ENCODE results near the gene SRMS. TPM values are rescaled to one million over a fixed set of nuclear protein-coding genes. Genes with fewer than 3 reads are reported as not detected.
A peak's percentile ranks its signal among the peaks of the same experiment; 100 is the strongest.

Gene SRMS
- total and polyA plus RNA-seq, 2 of the 13 experiments (the other 11 are each of a cell fraction or from before 2014, with no cell fraction given): not detected

DNA sequence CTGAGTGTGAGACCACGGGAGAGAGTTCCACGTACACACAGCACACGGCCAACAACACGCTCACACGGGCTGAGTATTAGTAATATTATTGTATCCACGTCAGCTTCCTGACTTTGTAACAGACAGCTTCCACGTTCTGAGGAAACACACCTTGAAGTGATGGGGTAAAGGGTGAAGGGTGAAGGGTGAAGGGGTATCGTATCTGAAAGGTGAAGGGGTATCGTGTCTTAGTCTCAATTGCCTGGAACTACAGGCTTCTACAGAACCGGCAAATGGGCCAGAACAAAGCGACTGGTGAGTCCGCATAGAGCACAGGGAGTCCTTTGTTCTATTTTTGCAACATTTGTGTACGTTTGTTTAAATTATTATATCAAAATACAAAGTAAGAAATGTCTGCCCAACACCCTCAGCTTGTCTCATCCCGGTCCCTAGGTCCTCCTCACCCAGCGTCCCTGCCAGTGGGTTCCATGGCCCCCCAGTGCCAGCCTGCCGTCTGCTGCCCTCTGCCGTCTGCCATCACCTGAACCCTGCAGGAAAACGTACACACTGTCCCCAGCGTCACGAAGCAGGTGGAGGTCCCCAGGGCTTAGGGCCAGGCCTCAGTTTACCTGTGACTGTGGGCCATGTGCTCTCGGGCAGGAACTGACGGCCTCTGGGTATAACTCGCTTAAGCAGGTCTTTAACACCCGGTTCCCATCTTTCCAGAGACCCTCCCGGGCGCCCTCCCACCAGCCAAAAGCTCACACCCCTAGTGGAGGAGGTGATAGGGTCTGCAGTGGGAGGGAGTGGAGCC is 30.9 kb upstream of the SRMS start (continued):
- TF ChIP-seq PBX3 (CRISPR knock-in tag; IDR thresholded peaks at IDR 0.05; ENCODE audit: borderline replicate concordance) (no peak), ZNF510 (CRISPR knock-in tag; IDR thresholded peaks at IDR 0.05; ENCODE audit: low read depth) (no peak), ZFP36 (IDR thresholded peaks at IDR 0.05; ENCODE audit: borderline replicate concordance, low read depth, low read length, partially characterized antibody) (no peak), ZNF839 (CRISPR knock-in tag; IDR thresholded peaks at IDR 0.05; ENCODE audit: borderline replicate concordance) (no peak), GRHL1 (CRISPR knock-in tag; conservative IDR thresholded peaks at IDR 0.05) (no peak), FOXA3 (CRISPR knock-in tag; IDR thresholded peaks at IDR 0.05) (0 out of 2 replicates have a peak, but pooled peaks have one; percentile 22), ZFP1 (CRISPR knock-in tag; IDR thresholded peaks at IDR 0.05) (no peak), ZSCAN25 (CRISPR knock-in tag; IDR thresholded peaks at IDR 0.05) (peak; percentile 66; the same call in 1 of the 2 replicates), RFXANK (CRISPR knock-in tag; IDR thresholded peaks at IDR 0.05) (no peak), KAT8 (CRISPR knock-in tag; IDR thresholded peaks at IDR 0.05) (no peak), XBP1 (CRISPR knock-in tag; IDR thresholded peaks at IDR 0.05) (no peak), NCOA1 (CRISPR knock-in tag; IDR thresholded peaks at IDR 0.05) (no peak), ZBTB42 (CRISPR knock-in tag; IDR thresholded peaks at IDR 0.05) (no peak), CCDC6 (CRISPR knock-in tag; IDR thresholded peaks at IDR 0.05) (no peak), NR2F6 (IDR thresholded peaks at IDR 0.05) (no peak), NR2F6 (CRISPR knock-in tag; IDR thresholded peaks at IDR 0.05) (no peak), GPN1 (CRISPR knock-in tag; IDR thresholded peaks at IDR 0.05; ENCODE audit: borderline replicate concordance) (no peak), POLR2A (IDR thresholded peaks at IDR 0.05; ENCODE audit: insufficient read depth in 1 of 2, low read depth in 2 of 2, low read length in 2 of 2) (no peak), KDM5B (CRISPR knock-in tag; IDR thresholded peaks at IDR 0.05; ENCODE audit: borderline replicate concordance) (no peak), SALL1 (CRISPR knock-in tag; IDR thresholded peaks at IDR 0.05) (peak; percentile 21; the same call in 1 of the 2 replicates), ZNF331 (CRISPR knock-in tag; IDR thresholded peaks at IDR 0.05) (no peak), YEATS2 (CRISPR knock-in tag; IDR thresholded peaks at IDR 0.05; ENCODE audit: borderline replicate concordance) (0 out of 2 replicates have a peak, but pooled peaks have one; percentile 42), ZFP62 (CRISPR knock-in tag; IDR thresholded peaks at IDR 0.05) (no peak), ZNF530 (CRISPR knock-in tag; IDR thresholded peaks at IDR 0.05; ENCODE audit: low read depth) (no peak), ZNF777 (CRISPR knock-in tag; IDR thresholded peaks at IDR 0.05) (no peak), HIC2 (CRISPR knock-in tag; IDR thresholded peaks at IDR 0.05; ENCODE audit: low read depth) (peak; percentile 75), GABPB1 (CRISPR knock-in tag; IDR thresholded peaks at IDR 0.05) (peak; percentile 47)
- TF ChIP-seq, protein P1, sequence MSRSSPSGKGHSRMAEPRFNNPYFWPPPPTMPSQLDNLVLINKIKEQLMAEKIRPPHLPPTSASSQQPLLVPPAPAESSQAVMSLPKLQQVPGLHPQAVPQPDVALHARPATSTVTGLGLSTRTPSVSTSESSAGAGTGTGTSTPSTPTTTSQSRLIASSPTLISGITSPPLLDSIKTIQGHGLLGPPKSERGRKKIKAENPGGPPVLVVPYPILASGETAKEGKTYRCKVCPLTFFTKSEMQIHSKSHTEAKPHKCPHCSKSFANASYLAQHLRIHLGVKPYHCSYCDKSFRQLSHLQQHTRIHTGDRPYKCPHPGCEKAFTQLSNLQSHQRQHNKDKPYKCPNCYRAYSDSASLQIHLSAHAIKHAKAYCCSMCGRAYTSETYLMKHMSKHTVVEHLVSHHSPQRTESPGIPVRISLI (CRISPR knock-in tag; IDR thresholded peaks at IDR 0.05; ENCODE audit: borderline replicate concordance): no peak
